Measurements from ENCODE around the gene ERRFI1. TPM values are rescaled to one million over a fixed set of nuclear protein-coding genes. Genes with fewer than 3 reads are reported as not detected.

The ERRFI1 gene
- total RNA-seq, 1 donor from 2014 or later = 59.0 TPM

- no peak for DNase-seq
These were observed 23.2 kb downstream of the ERRFI1 start for GRCh38 chr1:8002921-8003320.

DNA sequence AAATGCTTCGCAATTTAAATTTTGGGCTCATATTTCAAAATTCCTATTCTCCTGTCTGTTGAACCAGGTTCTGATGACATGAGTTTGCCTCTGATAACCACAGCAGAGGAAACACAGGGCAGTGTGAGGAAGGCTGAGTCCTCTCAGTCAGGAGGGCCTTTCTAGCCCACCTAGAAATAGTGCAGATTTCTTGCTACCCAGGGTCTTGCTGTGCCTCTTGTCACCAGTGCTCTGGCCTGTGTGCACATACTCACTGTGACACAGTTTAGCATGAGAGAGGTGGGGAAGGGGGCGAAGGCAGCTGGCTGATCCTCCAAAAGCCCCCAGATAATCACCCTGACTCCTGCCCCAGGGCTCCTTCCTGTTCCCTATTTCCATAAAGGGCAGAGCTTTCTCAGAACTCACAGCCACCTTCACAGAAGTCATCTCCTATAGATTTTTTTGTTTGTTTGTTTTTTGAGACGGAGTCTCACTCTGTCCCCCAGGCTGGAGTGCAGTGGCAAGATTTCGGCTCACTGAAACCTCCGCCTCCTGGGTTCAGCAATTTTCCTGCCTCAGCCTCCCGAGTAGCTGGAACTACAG lies 23.7 kb downstream of the ERRFI1 start:
- DNase-seq = no peak

GRCh38 chr1:7995437-7995836 lies 30.7 kb downstream of the ERRFI1 start:
- no peak for DNase-seq

GRCh38 chr1:7994827-7995226 lies 31.3 kb downstream of the ERRFI1 start:
- DNase-seq = no peak

GRCh38 chr1:7993593-7994479 lies 32.3 kb downstream of the ERRFI1 start:
- no peak for DNase-seq

DNA sequence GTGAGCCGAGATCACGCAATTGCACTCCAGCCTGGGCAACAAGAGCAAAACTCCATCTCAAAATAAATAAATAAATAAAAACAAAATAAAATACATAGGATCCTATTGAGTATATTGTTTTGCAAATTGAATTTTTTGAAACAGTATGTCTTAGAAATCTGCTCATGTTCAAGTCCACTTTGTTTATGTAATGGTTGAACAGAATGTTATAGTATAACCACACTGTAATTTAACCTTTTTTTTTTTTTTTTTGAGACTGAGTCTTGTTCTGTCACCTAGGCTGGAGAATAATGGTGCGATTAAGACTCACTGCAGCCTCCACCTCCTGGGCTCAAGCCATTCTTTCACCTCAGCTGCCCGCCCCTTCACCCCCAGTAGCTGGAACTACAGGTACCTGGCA lies 33.2 kb downstream of the ERRFI1 start:
- no peak for DNase-seq

GRCh38 chr1:7991504-7992440 lies 34.3 kb downstream of the ERRFI1 start:
- no peak for DNase-seq

GRCh38 chr1:7989762-7990428 lies 36.2 kb downstream of the ERRFI1 start:
- no peak for DNase-seq

- DNase-seq = no peak
These were observed 37.5 kb downstream of the ERRFI1 start for GRCh38 chr1:7988576-7988975.

DNA sequence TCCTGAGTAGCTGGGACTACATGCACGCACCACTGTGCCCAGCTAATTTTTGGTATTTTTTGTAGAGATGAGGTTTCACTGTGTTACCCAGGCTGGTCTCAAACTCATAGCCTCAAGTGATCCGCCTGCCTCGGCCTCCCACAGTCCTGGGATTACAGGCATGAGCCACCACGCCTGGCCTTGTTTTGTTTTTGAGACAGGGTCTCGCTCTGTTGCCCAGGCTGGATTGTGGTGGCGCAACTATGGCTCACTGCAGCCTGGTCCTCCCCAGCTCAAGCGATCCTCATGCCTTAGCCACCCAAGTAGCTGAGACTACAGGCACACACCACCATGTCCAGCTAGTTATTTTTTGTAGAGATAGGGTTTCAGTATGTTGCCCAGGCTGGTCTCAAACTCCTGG lies 38.6 kb downstream of the ERRFI1 start:
- DNase-seq = no peak

- no peak for DNase-seq
These were observed 40.1 kb downstream of the ERRFI1 start for GRCh38 chr1:7985851-7986612.

DNA sequence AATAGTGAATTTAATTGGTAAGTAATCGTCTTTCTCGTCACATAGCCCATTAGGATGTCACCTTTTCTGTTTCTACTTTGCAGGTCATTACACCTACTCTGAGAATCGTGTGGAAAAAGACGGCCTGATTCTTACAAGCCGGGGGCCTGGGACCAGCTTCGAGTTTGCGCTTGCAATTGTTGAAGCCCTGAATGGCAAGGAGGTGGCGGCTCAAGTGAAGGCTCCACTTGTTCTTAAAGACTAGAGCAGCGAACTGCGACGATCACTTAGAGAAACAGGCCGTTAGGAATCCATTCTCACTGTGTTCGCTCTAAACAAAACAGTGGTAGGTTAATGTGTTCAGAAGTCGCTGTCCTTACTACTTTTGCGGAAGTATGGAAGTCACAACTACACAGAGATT lies 41.3 kb downstream of the ERRFI1 start:
- DNase-seq = no peak

GRCh38 chr1:7983086-7983778 lies 42.9 kb downstream of the ERRFI1 start:
- no peak for DNase-seq

GRCh38 chr1:7980984-7981383 lies 45.1 kb downstream of the ERRFI1 start:
- no peak for DNase-seq

GRCh38 chr1:7975212-7975865 lies 50.8 kb downstream of the ERRFI1 start:
- no peak for DNase-seq

- no peak for DNase-seq
These were observed 53.0 kb downstream of the ERRFI1 start for GRCh38 chr1:7973086-7973485.

DNA sequence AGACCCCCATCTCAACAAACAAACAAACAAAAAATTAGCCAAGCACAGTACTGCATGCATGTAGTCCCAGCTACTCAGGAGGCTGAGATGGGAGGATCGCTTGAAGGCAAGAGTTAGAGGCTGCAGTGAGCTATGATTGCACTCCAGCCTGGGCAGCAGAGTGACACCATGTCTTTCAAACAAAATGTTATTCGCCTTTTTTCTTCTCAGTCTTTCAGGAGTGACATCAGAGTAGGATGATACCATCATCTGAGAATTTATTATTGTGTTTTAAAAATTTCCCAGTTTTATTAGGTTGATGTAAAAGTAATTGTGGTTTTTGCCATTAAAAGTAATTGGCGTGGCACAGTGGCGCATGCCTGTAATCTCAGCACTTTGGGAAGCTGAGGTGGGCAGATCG lies 53.8 kb downstream of the ERRFI1 start:
- no peak for DNase-seq

DNA sequence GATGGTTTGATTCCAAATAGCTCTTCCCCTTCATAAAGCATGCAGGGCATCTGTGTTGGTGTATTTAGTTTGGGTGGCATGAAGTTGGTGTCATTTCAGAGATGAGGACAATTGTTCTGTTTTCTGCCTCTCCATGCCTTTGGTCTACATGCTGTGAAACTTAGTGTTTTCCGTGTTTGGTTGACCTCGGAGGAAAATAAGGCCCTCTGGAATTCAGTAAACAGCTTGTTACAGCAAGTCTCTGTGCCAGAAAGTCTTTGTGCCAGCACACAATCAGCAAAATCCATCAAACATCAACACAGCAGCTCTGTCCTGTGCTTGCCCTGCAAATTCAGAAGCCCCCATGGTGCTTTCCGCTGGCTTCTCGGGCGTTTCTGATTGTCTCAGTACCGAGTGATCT lies 55.1 kb downstream of the ERRFI1 start:
- no peak for DNase-seq

DNA sequence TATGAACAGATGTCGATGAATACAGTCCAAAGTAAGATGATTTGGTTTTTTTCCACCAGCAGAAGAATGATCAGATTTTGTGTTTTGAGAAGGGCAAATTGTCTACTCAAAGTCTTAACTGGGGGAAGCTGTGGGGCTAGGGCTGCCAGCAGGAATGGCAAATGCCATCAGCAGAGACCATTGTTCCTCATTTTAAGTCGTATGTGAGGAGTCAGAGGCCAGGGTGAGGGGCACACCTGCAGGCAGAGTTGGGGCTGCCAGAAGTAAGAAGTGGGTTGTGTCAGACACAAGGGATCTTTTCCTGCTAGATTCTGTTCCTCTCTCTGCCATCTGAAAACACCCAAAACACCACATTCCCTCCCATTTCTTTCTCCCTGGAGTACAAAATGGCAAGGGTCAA lies 55.9 kb downstream of the ERRFI1 start:
- no peak for DNase-seq

DNA sequence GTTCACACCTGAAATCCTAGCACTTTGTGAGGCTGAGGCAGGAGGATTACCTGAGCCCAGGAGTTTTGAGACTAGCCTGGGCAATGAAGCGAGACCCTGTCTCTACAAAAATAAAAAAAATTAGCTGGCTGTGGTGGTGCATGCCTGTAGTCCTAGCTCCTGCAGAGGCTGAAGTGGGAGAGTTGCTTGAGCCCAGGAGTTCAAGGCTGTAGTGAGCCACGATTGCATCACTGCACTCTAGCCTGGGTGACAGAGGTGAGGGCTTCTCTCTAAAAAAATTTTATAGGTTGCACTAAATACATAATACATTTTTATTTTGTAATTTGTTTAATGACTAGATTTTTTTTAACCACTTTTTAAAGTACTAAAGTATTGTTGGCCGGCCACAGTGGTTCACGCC lies 58.5 kb downstream of the ERRFI1 start:
- DNase-seq = no peak

Data from skin of body (tissue), 2 donors.